K562 (cell line): ENCODE results near the gene ATOH8.

Source experiments
- ATF3 ChIP-seq, 2 experiments: fragments of 450-650 bp in 1 of 2; sonication (generic) in 1 of 2; formaldehyde crosslinking in 1 of 2; IDR thresholded peaks in 1 of 2; conservative IDR thresholded peaks in 1 of 2; 2 replicates each; pipeline versions ENCODE4 v1.6.1 to v1.8.1; 2016 to 2023; ENCODE audit warnings: mild to moderate bottlenecking in 2 of 2, moderate library complexity in 2 of 2, inconsistent platforms in 1 of 2, missing genetic modification reagents in 1 of 2
- CREB5 ChIP-seq: fragments of 250-450 bp; sonication (Bioruptor Pico); IDR thresholded peaks from 2 replicates; pipeline ENCODE4 v1.5.0; 2020; ENCODE audit warnings: mild to moderate bottlenecking
- CTCF ChIP-seq, 3 experiments: IDR thresholded peaks in 2 of 3; conservative IDR thresholded peaks in 1 of 3; 2 replicates each; pipeline ENCODE4 v1.5.1; 2011 to 2012; ENCODE audit warnings: low read length in 3 of 3, mild to moderate bottlenecking in 3 of 3, control low read depth in 2 of 3, improper control_type of control experiment in 1 of 3, inconsistent platforms in 1 of 3, low read depth in 1 of 3, mixed read lengths in 1 of 3, moderate library complexity in 1 of 3; ENCODE audit not compliant: insufficient read depth in 2 of 3
- FOS ChIP-seq: IDR thresholded peaks from 3 replicates; pipeline ENCODE4 v1.6.1; 2011; ENCODE audit not compliant: insufficient read length; ENCODE audit errors: extremely low read depth
- HNRNPK ChIP-seq: fragments of 200-400 bp; formaldehyde crosslinking; IDR thresholded peaks from one replicate; pipeline ENCODE4 v1.6.1; 2018; ENCODE audit warnings: mild to moderate bottlenecking, low read depth, low read length; ENCODE audit not compliant: poor library complexity, severe bottlenecking
- NCOA2 ChIP-seq, 2 experiments: fragments of 450-650 bp; IDR thresholded peaks; 2 replicates each; pipeline ENCODE4 v1.6.1; 2018; ENCODE audit warnings: mild to moderate bottlenecking in 2 of 2, moderate library complexity in 1 of 2; ENCODE audit not compliant: partially characterized antibody in 2 of 2
- NR2C2 ChIP-seq, 2 experiments: fragments of 200-800 bp in 1 of 2; sonication (Bioruptor generic) in 1 of 2; sonication (generic) in 1 of 2; formaldehyde crosslinking in 1 of 2; IDR thresholded peaks; 2 replicates each; pipeline versions ENCODE4 v1.6.1 to v1.8.0; 2016 to 2022; ENCODE audit warnings: mild to moderate bottlenecking in 1 of 2, missing compliant biosample characterization in 1 of 2, missing genetic modification characterization in 1 of 2, missing genetic modification reagents in 1 of 2
- POLR2AphosphoS5 ChIP-seq: IDR thresholded peaks from 2 replicates; pipeline ENCODE4 v1.6.1; 2011; ENCODE audit warnings: mild to moderate bottlenecking, low read depth, low read length, moderate library complexity; ENCODE audit not compliant: control insufficient read depth, insufficient read depth
- RFX5 ChIP-seq: IDR thresholded peaks from 2 replicates; pipeline ENCODE4 v1.6.1; 2011; ENCODE audit warnings: low read depth, mild to moderate bottlenecking, improper control_type of control experiment, low read length
- SIRT6 ChIP-seq: IDR thresholded peaks from one replicate; pipeline ENCODE4 v1.6.1; 2012; ENCODE audit warnings: low read depth, mild to moderate bottlenecking, control low read depth, inconsistent platforms, low read length, moderate library complexity
- SMAD3 ChIP-seq: fragments of 450-650 bp; formaldehyde crosslinking; conservative IDR thresholded peaks from 2 replicates; pipeline ENCODE4 v1.4.0; 2020; ENCODE audit warnings: mild to moderate bottlenecking
- ZNF23 ChIP-seq: fragments of 250-450 bp; sonication (Bioruptor Pico); IDR thresholded peaks from 2 replicates; pipeline ENCODE4 v1.4.0; 2020; ENCODE audit warnings: mild to moderate bottlenecking
- ZNF239 ChIP-seq: fragments of 250-450 bp; sonication (Bioruptor Pico); IDR thresholded peaks from 2 replicates; pipeline ENCODE4 v1.4.0; 2020; ENCODE audit warnings: mild to moderate bottlenecking
- ZNF274 ChIP-seq: IDR thresholded peaks from 2 replicates; pipeline ENCODE4 v1.6.1; 2011; ENCODE audit warnings: low read depth, mild to moderate bottlenecking, low read length, moderate library complexity, borderline replicate concordance

GRCh38 chr2:85747441-85747840, 6.3 kb upstream of the ATOH8 start:
- TF ChIP-seq ATF3 (IDR thresholded peaks at IDR 0.05) (no peak), ATF3 (CRISPR knock-in tag; conservative IDR thresholded peaks at IDR 0.05) (no peak), CTCF (IDR thresholded peaks at IDR 0.05 in 2 of 3, conservative IDR thresholded peaks at IDR 0.05 in 1 of 3; ENCODE audit: insufficient read depth in 2 of 3, low read depth in 1 of 3, low read length in 3 of 3) (no peak), ZNF274 (no peak), SIRT6 (no peak), CREB5 (CRISPR knock-in tag) (no peak), ZNF23 (no peak), RFX5 (no peak), ZNF239 (CRISPR knock-in tag) (no peak), NR2C2 (CRISPR knock-in tag; IDR thresholded peaks at IDR 0.05) (no peak), NR2C2 (tag; IDR thresholded peaks at IDR 0.05) (no peak), FOS (no peak), POLR2AphosphoS5 (no peak), HNRNPK (no peak), SMAD3 (CRISPR knock-in tag) (no peak), NCOA2 (IDR thresholded peaks at IDR 0.05; ENCODE audit: partially characterized antibody in 2 of 2) (no peak)
